Daoy (cell line): ENCODE measurements around the gene DOCK9. TPM values are rescaled to one million over a fixed set of nuclear protein-coding genes. Genes with fewer than 3 reads are reported as not detected.
"Not testable (repeated sequence)": the region's sequence is repeated elsewhere in the genome, so short reads cannot be mapped to it uniquely, and the experiment has no call there.

Source experiments
- DNase-seq: peaks from one replicate; pipeline ENCODE4 v3.0.0-alpha.2; 2015; ENCODE audit warnings: low read depth
- total RNA-seq: library from RNA; depleted of rRNA; stranded (reverse); fragments of >200 nt; shearing (Covaris generic); gene quantifications from 2 replicates; pipeline ENCODE4 v1.2.3, GENCODE V29; 2014

Gene DOCK9
- total RNA-seq, 1 experiment from 2014 or later = 25.0 TPM

DNA sequence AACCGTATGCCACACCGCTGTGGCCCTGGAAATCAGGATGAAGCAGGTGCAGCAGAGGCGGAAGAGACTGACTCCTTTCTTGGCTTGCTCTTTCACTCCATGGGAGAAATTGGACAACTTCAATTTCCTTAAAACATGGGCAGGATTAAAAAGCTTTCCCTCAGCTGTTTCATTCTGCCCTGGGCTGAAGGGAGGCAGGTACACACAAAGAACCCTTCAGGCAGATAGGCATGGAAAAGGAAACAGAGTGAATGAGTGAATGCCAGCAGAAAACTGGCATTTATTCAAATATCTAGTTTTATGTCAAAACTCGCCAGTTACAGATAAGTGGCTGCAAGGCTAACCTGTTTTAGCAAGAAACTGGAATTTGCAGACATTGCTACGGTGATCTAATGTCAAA is 154.4 kb downstream of the DOCK9 start:
- no peak for DNase-seq

DNA sequence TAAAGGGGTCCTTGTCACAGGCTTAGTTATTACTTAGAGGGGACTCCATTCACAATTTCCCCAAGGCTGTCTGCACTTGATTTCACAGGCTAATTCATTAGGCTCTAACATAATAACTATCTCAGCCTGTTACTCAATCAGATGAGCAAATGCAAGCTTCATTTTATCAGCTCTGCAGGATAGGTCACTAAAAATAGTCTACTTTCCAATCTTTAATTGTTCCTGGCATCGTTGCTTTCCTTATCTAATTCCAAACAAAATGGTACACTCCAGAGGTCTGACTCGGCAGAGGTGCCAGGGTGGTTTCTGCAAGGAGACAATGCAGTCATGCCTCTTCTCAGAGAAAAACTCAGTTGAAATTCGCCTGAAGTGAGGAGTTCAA is 155.6 kb downstream of the DOCK9 start:
- DNase-seq = peak; percentile 47

- DNase-seq = no peak
Measured at GRCh38 chr13:98821372-98822224, 156.3 kb downstream of the DOCK9 start.

DNA sequence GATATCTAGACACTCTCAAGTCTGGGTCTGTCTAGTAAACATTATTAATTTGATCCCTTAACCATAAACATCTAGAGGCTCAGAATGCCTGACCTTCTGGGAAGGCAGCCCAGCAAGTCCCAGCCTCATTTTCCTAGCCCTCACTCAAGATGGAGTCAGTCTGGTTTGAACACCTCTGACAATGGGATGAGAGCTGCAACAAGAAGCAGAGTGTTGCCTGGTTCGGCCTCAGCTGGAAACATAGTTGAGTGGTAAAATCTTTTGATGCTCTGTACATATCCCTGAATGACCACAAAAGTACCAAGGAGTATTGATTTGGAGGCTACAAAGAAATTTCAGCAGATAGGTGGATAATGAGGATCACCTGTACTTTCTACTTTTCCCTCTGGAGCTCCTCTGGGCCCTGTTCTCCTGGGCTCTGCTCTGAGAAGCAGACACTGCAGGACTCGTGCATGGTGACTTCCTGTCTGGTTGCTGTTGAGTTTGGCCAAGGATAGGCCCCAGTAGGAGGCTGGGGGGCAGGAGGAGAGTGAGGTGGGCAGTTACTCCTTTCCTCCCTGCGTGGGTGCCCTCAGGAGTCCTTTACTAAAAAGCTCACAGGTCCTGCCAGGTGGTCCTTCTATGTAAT is 157.0 kb downstream of the DOCK9 start:
- DNase-seq = no peak

DNA sequence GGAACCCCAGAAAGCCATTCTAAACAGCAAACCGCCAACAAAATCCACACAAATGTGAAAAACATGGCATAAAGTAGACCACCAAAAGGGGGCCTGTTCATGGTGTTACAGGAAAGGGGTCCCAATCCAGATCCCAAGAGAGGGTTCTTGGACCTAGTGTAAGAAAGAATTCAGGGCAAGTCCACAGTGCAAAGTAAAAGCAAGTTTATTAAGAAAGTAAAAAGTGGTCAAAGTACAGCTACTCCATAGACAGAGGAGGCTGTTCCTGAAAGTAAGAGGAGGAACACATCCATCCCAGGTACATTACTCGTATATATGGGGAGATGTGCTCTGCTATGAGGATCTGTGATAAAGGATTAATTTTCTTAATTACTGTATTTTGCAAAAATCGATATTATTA is 157.6 kb downstream of the DOCK9 start:
- no peak for DNase-seq

DNA sequence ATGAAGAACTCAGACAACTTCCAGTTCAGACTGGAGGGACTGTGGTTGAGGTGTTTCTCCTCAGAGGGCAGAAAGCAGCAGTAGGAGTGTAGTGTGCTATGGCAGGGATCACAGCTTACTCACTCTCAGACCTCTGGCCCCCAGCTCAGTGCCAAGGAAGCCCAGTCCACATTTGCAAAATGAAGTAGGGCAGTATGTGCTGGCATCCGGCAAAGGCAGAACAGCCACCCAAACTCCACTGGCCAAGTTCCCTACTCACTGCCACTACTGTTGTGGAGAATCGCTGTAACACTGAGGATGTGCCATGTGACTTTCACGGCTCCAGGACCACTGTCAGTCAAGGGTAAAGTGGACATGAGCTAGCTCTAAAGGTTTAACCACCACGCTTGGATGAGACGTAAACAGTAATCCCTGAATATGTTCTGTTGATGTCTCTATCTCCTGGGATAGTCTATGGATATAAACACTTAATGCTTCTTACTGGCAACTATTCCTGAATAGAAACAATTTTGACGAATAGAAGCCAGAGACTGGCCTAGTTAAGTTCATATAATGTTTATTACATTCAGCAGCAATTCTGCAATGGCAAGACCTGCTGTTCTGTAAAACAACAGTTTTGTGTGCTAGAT is 158.4 kb downstream of the DOCK9 start:
- no peak for DNase-seq

DNA sequence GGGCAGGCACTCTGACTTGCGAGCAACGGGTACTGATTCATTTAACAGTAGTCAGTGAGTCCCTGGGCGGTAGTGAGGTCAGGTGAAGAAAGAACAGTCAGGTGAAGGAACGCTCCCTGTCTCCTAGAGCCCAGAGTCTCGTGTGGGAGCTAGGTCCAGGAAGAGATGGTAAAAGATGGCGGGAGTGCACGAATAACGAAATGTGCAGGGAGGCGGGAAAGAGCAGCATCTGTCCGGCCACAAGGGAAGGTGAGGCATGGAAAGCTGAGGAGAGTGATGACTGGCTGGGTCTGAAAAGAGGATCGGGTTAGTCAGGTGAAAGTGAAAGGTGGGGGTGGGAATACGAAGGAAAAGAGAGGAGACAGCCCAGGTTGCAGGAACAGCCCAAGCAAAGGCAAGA is 161.5 kb downstream of the DOCK9 start:
- DNase-seq = no peak

GRCh38 chr13:98813993-98814392 is 163.9 kb downstream of the DOCK9 start:
- no peak for DNase-seq

- not testable (repeated sequence) for DNase-seq
Measured at GRCh38 chr13:98812186-98812790, 165.6 kb downstream of the DOCK9 start.

DNA sequence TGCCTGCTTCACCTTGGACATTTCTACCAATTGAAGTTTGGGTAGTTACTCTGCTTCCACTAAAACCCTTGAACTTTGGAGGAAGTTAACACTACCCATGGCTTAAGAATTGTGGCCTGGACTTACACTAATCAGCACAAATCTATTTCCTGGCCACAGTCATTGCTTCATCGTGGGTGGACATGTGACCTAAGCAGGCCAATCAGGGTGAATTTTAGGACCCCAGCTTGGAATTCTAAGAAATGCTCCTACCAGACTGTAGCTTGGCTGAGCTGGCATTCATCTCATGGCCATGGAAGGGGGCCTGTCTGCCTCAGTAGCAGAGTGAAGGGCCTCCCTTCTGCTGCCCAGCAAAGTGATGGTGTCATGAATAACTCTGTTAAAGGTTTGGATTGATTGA is 167.1 kb downstream of the DOCK9 start:
- no peak for DNase-seq

GRCh38 chr13:98809345-98809777 is 168.5 kb downstream of the DOCK9 start:
- no peak for DNase-seq

GRCh38 chr13:98807774-98808173 is 170.1 kb downstream of the DOCK9 start:
- DNase-seq = no peak

DNA sequence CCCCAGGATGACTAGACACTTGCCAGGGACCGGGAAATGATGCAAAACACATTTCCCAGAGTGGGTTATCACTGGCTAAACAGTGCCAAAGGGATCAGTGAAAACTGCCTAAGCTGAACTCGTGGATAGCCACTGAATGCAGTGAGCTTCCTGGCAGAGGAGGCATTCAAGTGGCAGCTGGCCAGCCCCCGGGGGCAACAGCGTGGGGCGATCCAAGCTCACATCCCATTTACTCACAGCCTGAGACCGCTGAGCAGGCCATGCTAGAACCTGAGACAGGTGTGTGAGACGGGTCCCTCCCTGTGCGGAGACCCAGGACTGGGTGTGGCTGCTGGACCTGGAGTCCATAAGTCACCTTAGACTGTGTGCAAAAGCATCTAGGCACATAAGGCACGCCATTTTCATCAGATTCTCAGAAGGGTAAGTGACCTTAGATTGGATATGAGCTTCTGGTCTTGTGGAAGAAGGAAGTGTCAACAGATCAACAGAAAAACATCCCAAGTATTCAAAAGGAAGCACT is 173.5 kb downstream of the DOCK9 start:
- no peak for DNase-seq

DNA sequence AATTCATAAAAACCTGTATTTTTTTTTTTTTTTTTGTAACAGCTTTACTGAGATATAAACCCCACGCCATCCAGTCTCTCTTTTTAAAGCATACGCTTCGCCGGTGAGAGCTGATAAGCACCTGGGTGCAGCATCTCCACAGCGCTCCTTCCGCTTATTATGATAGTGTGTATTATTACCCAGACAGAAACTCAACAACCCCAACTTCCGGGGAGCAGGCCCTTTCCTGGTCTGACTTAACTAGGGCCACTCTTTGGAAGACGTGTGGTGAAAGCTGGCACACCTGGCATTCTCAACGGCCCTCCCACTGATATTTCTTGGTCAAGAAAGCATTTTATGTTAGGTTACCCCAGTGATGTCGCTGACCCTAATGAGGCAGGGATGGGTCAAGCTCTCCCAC is 173.9 kb downstream of the DOCK9 start:
- DNase-seq = no peak

DNA sequence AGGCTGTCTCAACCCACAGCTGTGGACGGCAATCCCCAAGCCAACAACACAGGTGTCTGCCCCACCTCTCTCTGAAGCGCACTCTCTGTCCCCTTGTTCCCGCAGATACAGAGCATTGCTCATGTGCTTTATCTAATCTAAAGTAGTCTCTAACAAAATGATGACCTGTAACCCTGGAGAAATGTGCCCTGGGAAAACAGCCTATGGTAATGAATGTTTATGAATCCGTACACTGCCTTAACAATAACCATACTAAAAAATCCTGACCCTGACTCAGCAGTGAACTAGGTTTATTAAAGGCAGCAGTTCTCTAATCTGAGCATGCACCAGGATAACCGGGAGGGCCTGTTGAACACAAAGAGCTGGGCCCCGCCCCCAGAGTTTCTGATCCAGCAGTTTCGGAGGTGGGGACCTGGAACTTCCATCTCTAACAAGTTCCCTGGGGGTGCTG is 174.7 kb downstream of the DOCK9 start:
- no peak for DNase-seq

DNA sequence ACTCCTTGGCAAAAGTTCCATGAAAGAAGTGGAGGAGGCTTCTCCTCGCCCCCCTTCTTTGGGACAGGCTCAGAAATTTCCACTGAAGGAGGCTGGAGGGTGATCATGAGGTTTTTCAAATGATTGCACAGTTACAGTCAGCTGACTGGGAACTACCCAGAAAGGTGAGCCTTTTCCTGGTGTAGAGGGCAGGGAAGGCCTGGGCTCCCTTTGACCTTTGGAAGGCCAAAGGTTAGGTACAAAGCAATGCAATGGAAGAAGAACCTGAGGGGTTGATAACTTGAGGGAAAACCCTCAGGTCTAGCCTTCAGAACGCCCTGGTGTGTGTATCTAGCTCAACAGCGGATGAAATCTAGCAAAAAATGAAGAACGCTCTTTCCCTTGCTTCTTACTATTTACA is 175.3 kb downstream of the DOCK9 start:
- DNase-seq = no peak

- no peak for DNase-seq
Measured at GRCh38 chr13:98801626-98802418, 176.0 kb downstream of the DOCK9 start.

DNA sequence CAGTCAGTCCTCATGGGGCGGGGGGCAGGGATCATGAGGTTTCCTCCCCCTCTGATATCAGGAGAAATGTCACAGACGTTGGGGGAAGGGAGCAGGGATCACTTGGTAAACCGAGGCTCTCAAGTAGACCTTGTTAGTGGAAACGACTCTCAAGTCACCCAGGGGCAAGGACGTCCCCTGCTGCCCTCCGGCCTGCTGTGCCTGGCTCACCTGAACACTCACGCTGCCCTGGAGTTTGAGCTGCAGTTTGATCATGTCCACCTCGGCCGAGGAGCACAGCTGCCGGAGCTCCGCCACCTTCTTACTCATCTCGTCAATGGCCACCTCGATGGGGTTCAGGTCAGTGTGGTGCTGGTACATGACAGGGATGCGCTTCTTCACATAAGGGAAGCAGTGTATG is 177.8 kb downstream of the DOCK9 start:
- DNase-seq = no peak

GRCh38 chr13:98798849-98799645 is 178.8 kb downstream of the DOCK9 start:
- no peak for DNase-seq

GRCh38 chr13:98797456-98797855 is 180.4 kb downstream of the DOCK9 start:
- DNase-seq = no peak

GRCh38 chr13:98796798-98797197 is 181.1 kb downstream of the DOCK9 start:
- DNase-seq = no peak
